Measurements from ENCODE around the gene PEF1. TPM values are rescaled to one million over a fixed set of nuclear protein-coding genes. Genes with fewer than 3 reads are reported as not detected.

The PEF1 gene
- total RNA-seq, 1 experiment from 2014 or later: 33.7 TPM

- ATAC-seq (no peak), DNase-seq (ENCODE audit: low spot score) (no peak)
- Mint-ChIP-seq H3K4me3 (no peak overlapping the region), H3K27ac (no peak overlapping the region), H3K9me3 (no peaks in the 10 kb centered on the region), H3K4me1 (no peaks in the 10 kb centered on the region), H3K36me3 (no peaks in the 10 kb centered on the region), H3K27me3 (ENCODE audit: low read depth) (no peaks in the 10 kb centered on the region)
- TF ChIP-seq STAT6 (CRISPR knock-in tag; conservative IDR thresholded peaks at IDR 0.05; ENCODE audit: low read depth): no peak
- no peak for TF ChIP-seq ZBTB21 (CRISPR knock-in tag; IDR thresholded peaks at IDR 0.05; ENCODE audit: borderline replicate concordance)
- no peak for TF ChIP-seq NR3C1 (CRISPR knock-in tag; conservative IDR thresholded peaks at IDR 0.05; ENCODE audit: low read depth)
- TF ChIP-seq ZNF219 (CRISPR knock-in tag; IDR thresholded peaks at IDR 0.05; ENCODE audit: borderline replicate concordance): no peak
- no peak for TF ChIP-seq ELF4 (CRISPR knock-in tag; IDR thresholded peaks at IDR 0.05; ENCODE audit: low read depth)
- TF ChIP-seq ZNF512 (CRISPR knock-in tag; IDR thresholded peaks at IDR 0.05; ENCODE audit: borderline replicate concordance): no peak
- POLR2A ChIA-PET: no interaction called here
- CTCF ChIA-PET: interaction anchor here (1.3 to 1.9 kb wide), 2 partner anchors 11 to 44 kb away, joined by 3 to 6 read pairs; no protein-coding TSS in a partner anchor
Observed at GRCh38 chr1:31598980-31599379, 45.7 kb downstream of the PEF1 start.

GRCh38 chr1:31596737-31597097 lies 48.0 kb downstream of the PEF1 start:
- Mint-ChIP-seq H3K27ac (no peak overlapping the region), H3K4me1 (no peaks in the 10 kb centered on the region), H3K9me3 (no peaks in the 10 kb centered on the region), H3K27me3 (ENCODE audit: low read depth) (no peaks in the 10 kb centered on the region; the same call in 1 of the 2 replicates), H3K4me3 (no peak overlapping the region), H3K36me3 (no peaks in the 10 kb centered on the region)
- no peak for TF ChIP-seq CREM (CRISPR knock-in tag; IDR thresholded peaks at IDR 0.05)
- no peak for TF ChIP-seq SP1 (CRISPR knock-in tag; conservative IDR thresholded peaks at IDR 0.05)
- no peak for TF ChIP-seq NFYB (CRISPR knock-in tag; conservative IDR thresholded peaks at IDR 0.05; ENCODE audit: low read depth)
- TF ChIP-seq ZNF138 (CRISPR knock-in tag; conservative IDR thresholded peaks at IDR 0.05): no peak
- no peak for TF ChIP-seq MAX (CRISPR knock-in tag; IDR thresholded peaks at IDR 0.05)
- no peak for TF ChIP-seq GABPB1 (CRISPR knock-in tag; IDR thresholded peaks at IDR 0.05)
- ChIA-PET CTCF (interaction anchor here (0.5 to 1.2 kb wide), 5 partner anchors 9 to 79 kb away, joined by 3 to 6 read pairs (median 4); no protein-coding TSS in a partner anchor), POLR2A (no interaction called here)
- ATAC-seq (no peak), DNase-seq (ENCODE audit: low spot score) (no peak)

GRCh38 chr1:31595836-31596736 lies 48.6 kb downstream of the PEF1 start:
- no peak overlapping the region for H3K4me3 Mint-ChIP-seq
- CTCF ChIA-PET: interaction anchor here (0.9 to 1.2 kb wide), 4 partner anchors 8 to 47 kb away, joined by 3 to 6 read pairs (median 4); no protein-coding TSS in a partner anchor
- TF ChIP-seq GRHL2 (CRISPR knock-in tag; IDR thresholded peaks at IDR 0.05; ENCODE audit: insufficient replicate concordance, severe bottlenecking) (no peak), NFATC4 (CRISPR knock-in tag; IDR thresholded peaks at IDR 0.05) (no peak), CREB1 (CRISPR knock-in tag; IDR thresholded peaks at IDR 0.05) (no peak), ARID4B (CRISPR knock-in tag; IDR thresholded peaks at IDR 0.05; ENCODE audit: borderline replicate concordance) (no peak), FOXK1 (CRISPR knock-in tag; IDR thresholded peaks at IDR 0.05) (no peak), AR (CRISPR knock-in tag; IDR thresholded peaks at IDR 0.05) (no peak), GTF2I (CRISPR knock-in tag; conservative IDR thresholded peaks at IDR 0.05) (no peak), PRRX2 (CRISPR knock-in tag; IDR thresholded peaks at IDR 0.05) (no peak)

More at GRCh38 chr1:31595836-31596736, 48.6 kb downstream of the PEF1 start:
- peaks cover 4% of the 10 kb centered on the region; the same call in 1 of the 2 replicates for H3K27me3 Mint-ChIP-seq (ENCODE audit: low read depth)
- no peaks in the 10 kb centered on the region for H3K4me1 Mint-ChIP-seq
- ATAC-seq: no peak
- H3K27ac Mint-ChIP-seq: no peak overlapping the region
- DNase-seq (ENCODE audit: low spot score): no peak
- H3K9me3 Mint-ChIP-seq: no peaks in the 10 kb centered on the region
- H3K36me3 Mint-ChIP-seq: no peaks in the 10 kb centered on the region
- POLR2A ChIA-PET: no interaction called here

All from WTC11 (cell line).